HT-29 (cell line): Measurements from ENCODE around the gene BCAR3. TPM values are rescaled to one million over a fixed set of nuclear protein-coding genes. Genes with fewer than 3 reads are reported as not detected.

Source experiments
- DNase-seq: peaks from one replicate; pipeline ENCODE4 v3.0.0-alpha.2; 2015; ENCODE audit warnings: low spot score
- total RNA-seq: library from RNA; depleted of rRNA; stranded (reverse); fragments of >200 nt; shearing (Covaris generic); gene quantifications from 2 replicates; pipeline ENCODE4 v1.2.3, GENCODE V29; 2014; rRNA removed

BCAR3 gene
- total RNA-seq, 1 experiment from 2014 or later = 49.4 TPM

DNA sequence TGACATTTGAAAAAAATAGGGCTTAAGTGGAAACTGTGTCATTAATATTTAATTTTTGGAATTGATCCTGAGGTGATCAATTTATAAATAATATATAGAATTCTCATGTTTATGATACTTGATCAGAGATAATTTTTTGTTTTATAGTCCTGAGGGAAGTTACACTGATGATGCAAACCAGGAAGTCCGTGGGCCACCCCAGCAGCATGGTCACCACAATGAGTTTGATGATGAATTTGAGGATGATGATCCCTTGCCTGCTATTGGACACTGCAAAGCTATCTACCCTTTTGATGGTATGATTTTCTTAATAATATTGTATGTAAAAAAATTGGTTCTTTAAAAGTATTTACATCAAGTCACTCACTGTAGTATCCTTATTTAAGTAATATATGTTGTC lies 132.5 kb downstream of the BCAR3 start:
- DNase-seq = no peak

DNA sequence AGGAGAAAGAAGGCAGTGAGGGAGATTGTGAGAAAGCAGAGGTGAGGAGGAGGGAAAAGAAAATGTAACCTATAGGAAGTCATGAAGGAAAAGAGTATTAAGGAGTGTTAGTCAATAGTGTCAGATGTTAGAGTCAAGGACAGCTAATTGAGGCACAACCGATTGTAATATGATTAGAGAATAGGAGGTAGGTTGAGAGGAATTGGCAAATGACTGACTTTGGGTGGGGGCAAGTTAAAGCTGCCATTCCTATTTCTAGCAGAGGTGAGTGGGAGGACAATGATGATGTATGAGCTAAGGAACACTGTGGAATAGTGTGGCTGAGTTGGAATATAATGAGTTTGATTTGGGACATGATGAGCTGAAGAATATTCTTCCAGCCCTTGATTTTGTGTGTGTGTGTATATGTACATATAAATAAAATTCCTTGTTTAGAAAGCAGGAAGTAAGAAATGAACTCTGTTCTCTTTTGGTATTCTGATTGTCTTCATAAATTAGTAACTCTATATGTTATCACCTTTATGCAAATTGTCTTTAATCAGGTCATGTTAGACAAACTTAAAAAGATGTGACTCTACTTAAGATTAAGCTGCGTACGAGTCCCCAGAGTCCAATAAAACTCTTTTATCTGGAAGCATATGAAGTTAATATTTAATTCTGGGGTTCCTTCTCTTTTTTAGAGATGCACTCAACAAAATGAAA lies 135.3 kb downstream of the BCAR3 start:
- no peak for DNase-seq

DNA sequence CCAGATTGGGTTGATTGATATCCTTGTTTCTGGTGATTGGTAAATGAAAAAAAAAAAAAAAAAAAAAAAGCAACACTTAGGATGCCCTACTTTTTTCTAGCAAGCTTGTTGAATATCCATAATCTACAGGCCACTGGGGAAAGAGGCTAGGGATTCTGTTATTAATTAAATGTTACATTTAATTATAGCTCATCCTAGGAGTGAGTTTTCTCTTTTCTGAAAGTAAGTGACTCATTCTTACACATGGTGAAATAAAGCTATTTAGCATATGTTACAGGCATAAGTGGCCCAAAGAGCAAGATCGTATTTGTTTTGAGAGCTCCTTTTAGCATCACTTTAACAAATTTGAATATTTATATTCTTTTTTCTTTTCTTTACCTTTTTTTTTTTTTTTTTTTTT lies 139.2 kb downstream of the BCAR3 start:
- no peak for DNase-seq

DNA sequence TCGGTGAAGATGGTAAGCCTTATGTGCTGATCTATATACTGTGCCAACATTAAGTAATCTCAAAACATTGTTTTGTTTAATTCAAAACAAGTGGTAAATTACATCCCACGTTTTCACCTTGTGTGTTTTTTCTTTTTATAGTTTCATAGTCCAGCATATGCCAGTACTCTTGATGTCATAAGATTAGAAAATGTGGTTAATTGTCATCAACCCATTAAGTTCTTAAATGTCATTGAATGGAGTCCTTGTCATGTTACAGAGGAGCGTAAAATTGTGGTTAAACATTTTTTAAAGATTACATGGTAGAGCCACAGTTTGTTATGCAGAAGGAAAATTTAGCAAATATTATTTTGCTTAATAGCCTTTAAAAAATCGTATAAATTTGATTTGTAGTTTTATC lies 140.6 kb downstream of the BCAR3 start:
- no peak for DNase-seq

DNA sequence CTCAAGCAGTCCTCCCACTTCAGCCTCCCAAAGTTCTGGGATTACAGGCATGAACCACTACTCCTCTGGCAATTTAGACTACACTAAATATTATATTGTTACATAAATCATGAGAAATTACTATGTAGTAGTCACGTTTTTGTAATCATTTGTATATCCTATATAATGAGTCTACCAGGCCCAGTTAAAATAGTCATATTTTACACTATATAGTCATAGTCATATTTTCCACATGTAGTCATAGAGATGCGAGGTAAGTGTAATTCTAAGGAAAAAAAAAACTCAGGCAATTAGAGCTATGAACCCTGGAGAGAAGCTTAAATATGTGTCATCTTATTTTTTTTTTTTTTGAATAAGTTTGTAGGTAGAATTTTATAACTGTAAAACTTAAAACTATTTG lies 143.7 kb downstream of the BCAR3 start:
- no peak for DNase-seq

DNA sequence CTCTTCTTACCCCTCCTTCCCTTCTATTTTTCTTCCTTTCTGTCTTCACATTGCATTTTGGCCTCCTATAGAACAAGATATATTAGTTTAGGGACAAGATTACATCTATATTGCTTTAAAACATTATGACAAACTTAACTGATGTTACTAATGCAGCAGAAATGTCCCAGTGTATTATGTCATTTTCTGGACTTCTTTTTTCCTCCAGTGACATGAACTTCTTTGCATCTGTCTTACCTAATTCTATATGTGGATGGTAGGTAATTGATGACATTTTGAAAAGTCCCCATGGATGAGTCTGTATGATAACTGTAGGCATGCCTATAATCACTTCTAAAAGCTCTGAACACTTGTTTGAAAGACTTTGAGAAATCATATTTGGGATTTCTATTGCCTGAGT lies 144.2 kb downstream of the BCAR3 start:
- no peak for DNase-seq

DNA sequence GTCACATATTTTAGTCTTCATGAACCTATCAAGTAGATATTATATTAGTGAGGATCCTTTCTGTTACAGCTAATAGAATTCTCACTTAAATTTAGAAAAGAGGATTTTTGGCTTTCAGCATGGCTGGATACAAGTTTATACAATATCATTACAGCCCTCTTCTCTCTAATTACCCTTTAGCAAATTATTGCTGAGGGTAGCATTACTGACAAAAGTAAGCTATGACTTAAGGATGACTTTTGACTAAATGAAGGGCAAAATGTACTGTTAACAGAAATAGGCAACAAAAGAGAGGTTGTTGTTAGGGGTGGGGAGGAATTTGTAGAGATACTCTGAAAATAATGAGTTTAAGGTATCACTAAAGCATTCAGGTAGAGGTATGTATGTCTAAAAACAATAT lies 148.0 kb downstream of the BCAR3 start:
- no peak for DNase-seq

DNA sequence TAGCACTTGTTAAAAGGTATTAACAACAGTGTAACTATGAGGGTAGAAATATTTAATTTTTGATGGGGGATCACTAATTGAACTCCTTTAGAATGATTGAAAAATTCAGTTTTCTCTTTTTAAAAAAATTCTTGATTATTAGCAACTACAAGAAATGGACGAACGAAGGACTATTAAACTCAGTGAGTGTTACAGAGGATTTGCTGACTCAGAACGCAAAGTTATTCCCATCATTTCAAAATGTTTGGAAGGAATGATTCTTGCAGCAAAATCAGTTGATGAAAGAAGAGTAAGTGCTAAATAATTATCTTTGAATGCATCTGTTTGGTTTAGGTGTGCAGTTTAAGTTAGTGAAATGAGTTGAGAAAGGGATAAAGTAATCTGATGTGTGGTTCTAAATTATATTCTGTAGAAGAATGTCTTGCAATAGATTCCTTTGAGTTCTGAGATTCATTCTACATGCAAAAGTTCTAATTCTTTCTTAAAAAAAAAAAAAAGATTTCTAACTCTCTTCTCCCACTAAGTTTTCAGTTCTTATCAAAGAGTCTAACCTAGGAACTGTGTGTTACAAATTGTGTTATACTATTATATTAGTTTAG lies 148.8 kb downstream of the BCAR3 start:
- DNase-seq = no peak

DNA sequence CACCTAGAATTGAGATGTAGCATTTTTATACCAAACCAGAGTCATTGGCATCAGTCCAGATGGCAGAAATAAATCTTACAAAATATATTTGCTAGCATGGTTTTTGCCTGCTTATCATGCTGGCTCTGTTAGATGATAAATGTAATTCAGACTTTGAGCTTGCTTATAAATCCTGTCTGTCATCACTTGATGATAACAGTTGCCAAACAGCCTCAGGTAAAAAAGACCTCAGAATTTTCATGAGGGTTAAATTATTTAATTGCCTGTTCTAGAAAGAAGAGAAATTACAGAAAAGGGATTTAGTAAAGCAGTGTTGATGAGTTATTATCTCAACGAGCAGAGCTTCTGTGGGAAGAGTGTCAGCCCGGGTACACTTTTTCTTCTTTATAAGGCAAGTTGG lies 150.4 kb downstream of the BCAR3 start:
- DNase-seq = no peak

DNA sequence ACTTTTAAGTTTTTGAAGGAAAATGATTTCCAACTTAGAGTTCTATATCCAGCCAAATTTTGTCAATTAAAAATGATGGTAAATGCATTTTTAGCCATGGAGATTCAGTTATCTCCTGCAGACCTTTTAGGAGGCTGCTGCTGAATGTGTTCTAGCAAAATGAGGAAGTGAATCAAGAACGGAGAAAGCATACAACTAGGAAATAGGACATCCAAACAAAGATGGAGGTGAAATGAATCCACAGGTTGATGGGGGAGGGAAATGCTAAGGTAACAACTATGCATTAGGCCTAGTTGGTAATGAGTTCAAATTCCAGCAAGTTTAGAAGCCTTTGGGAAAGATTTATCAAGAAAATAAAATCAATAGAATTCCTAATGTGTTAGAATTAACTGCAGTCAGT lies 153.2 kb downstream of the BCAR3 start:
- DNase-seq = no peak

DNA sequence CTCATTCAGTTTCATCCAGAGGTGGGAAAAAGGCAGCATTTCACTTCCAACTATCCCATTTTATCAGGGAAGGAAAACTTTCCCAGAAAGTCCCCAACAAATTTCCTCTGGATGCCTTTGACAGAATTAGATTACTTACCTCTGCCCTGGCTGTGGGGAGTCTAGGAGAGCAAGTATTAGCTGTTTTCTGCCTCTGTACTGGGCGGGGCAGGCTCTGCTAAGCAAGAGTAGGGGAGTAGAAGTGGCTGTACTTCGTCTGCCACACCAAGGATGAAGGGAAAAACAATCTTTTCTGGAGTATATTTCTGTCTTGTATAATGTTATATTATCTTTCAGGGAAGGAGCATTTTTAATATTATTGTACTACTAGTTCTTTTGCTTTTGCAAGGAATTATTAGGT lies 155.2 kb downstream of the BCAR3 start:
- DNase-seq = no peak

DNA sequence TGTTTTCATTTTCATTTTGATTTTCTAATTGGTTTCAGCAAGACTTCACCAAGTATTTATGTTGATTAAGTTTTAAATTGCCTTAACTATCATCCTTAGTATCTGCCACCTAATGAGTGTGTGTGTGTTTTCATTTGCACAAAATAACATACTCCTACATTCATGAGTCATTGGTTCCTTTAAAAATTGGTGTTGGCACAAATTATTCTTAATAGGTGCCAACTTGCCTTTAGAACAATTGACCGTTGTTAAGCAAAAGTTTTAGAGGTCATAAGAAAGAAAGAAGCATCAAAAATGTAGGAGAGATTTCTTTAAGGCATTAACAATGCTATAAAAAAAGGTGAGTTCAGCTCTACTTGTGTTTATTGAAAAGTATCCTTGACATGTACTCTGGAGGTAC lies 156.2 kb downstream of the BCAR3 start:
- DNase-seq = no peak

DNA sequence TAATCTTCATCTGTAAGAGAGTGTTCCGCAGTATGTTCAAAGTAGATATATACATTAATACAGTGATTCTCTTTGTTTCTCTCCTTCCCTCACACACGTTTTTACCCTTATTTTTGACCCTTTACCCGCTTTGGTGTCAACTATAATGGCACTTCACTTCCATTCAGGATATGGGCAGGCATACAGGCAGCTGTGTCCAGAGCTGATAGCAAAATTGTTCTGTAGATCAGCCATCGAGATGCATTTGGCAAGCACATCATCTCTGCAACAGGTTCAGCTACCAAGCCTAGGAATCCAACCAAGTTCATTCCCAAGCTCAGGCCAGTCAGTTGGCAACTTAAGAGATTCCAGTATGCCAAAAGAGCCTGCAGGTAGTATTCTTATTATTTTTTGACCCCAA lies 158.9 kb downstream of the BCAR3 start:
- no peak for DNase-seq

DNA sequence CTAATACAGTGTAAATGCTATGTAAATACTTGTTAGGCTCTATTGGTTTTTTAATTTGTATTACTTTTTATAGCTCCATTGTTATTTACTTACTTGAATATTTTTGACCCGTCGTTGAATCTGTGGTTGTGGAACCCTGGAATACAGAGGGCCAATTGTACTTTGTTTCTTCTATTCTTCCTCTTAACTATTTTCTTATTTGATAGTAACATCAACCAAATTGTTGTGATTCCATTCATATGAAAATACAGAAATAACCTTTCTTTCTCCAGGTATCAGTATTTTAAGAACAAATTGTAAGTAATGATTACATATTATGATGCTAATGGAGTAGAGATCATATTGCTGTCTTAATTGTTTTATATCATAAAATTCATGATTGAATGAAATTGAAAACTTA lies 160.0 kb downstream of the BCAR3 start:
- no peak for DNase-seq

DNA sequence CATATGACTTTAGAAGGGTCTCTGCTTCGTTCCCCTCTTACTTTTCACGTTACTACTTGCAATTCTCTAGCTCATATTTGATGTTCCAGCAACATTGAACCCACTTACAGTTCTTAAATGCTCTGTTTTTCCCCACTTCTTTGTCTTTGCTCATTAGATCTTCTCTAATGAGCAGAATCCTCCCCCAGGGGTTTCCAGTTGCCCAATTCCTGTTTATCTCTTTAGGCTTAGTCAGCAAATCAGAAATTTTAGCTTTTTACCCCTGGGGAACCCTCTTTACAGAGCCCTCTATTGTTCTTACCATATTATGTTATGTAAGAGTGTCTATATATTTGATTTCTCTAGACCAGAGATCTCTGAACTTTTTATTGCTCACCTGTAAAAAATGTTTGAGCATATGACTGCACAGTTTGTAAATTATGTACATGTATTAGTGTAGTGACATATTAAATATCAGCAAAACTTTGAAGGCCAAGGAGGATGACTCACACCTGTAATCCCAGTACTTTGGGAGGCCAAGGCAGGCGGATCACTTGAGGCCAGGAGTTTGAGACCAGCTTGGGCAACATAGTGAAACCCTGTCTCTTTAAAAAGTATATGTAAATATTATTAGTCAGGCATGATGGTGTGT lies 162.3 kb downstream of the BCAR3 start:
- DNase-seq = no peak

DNA sequence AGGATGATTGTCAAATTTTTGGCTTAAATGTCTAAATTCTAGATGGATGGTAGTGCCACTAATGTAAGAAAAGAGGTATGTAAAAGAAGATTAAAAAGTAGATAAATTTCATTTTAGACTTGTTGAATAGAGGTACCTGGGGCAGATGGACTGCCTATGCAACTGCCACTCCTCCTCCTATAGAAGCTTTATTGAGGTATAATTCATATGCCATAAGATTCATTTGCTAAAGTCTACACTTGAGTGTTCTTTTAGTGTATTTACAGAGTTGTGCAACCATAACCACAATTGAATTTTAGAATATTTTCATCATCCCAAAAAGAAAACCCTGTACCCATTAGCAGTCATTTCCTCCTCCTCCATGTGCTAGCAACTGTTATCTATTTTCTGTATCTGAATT lies 163.1 kb downstream of the BCAR3 start:
- no peak for DNase-seq

DNA sequence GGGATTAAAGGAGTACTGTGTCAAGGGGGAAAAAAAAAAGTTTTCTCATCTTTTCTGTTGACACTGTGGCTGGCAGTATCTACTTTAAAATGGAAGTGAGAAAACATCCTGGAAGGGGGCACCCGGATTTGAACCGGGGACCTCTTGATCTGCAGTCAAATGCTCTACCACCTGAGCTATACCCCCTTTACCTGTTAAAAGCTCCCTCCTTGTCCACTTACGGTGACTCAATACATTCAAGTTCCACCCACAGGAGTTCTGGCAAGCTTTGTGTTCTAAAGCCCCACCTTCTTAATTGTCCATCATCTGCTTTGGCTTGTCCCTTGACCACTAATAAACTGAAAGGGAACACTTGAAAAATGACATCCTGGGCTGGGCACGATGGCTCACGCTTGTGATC lies 165.5 kb downstream of the BCAR3 start:
- DNase-seq = peak; percentile 26

Other genes with a start within 250 kb of the BCAR3 start
- gene FNBP1L, start 233.7 kb downstream of the BCAR3 start, total RNA-seq = 13.9 and 15.1 TPM in 2 replicates
- 15.1 and 15.4 TPM in 2 replicates for gene DNTTIP2, start 197.4 kb upstream of the BCAR3 start, total RNA-seq
- 6.7 and 7.9 TPM in 2 replicates for gene GCLM, start 227.6 kb upstream of the BCAR3 start, total RNA-seq